SU-DHL-6 (cell line): ENCODE data around the gene NOS1AP.

Experiments used
- H2AFZ ChIP-seq: fragments of 200-600 bp; sonication (generic); 2 replicates; pipeline ENCODE4 v1.6.1; 2014; ENCODE audit warnings: low read depth, mild to moderate bottlenecking, moderate library complexity, mixed read lengths, antibody characterized with exemption, low read length; ENCODE audit not compliant: severe bottlenecking
- H3F3A ChIP-seq: fragments of 200-600 bp; shearing (Covaris generic); 2 replicates; pipeline ENCODE4 v1.6.0; 2016; ENCODE audit warnings: antibody characterized with exemption, mild to moderate bottlenecking; ENCODE audit not compliant: insufficient read depth
- H3K27ac ChIP-seq: fragments of 200-600 bp; sonication (generic); 2 replicates; pipeline ENCODE4 v1.5.1; 2016; ENCODE audit warnings: low read depth, mild to moderate bottlenecking, low read length, moderate library complexity, mixed read lengths
- H3K27me3 ChIP-seq: fragments of 200-600 bp; sonication (generic), shearing (Covaris generic); 2 replicates; pipeline ENCODE4 v1.6.0; 2014; ENCODE audit warnings: mild to moderate bottlenecking, low read length
- H3K36me3 ChIP-seq: fragments of 200-600 bp; sonication (generic); 2 replicates; pipeline ENCODE4 v1.6.1; 2014; ENCODE audit warnings: mild to moderate bottlenecking, low read length, mixed read lengths
- H3K4me2 ChIP-seq: fragments of 300-600, 200-600 bp; shearing (Covaris generic), sonication (generic); 2 replicates; pipeline ENCODE4 v1.6.0; 2014; ENCODE audit warnings: low read length, low read depth, mild to moderate bottlenecking; ENCODE audit not compliant: poor library complexity, severe bottlenecking
- H3K4me3 ChIP-seq: fragments of 200-600 bp; sonication (generic); 2 replicates; pipeline ENCODE4 v1.5.1; 2014; ENCODE audit warnings: antibody characterized with exemption, low read length, mild to moderate bottlenecking, mixed read lengths; ENCODE audit not compliant: insufficient read depth, poor library complexity, severe bottlenecking
- H3K79me2 ChIP-seq: fragments of 200-600 bp; sonication (generic); 2 replicates; pipeline ENCODE4 v1.6.1; 2014; ENCODE audit warnings: mild to moderate bottlenecking, low read length, moderate library complexity; ENCODE audit not compliant: insufficient read depth
- H3K9ac ChIP-seq: fragments of 200-600 bp; sonication (generic); 2 replicates; pipeline ENCODE4 v1.7.0; 2014; ENCODE audit warnings: mild to moderate bottlenecking, low read length
- H3K9me2 ChIP-seq: fragments of 200-600 bp; sonication (generic); replicated peaks from 2 replicates; pipeline ENCODE4 v1.6.1; 2014; ENCODE audit warnings: low read length; ENCODE audit not compliant: insufficient read depth
- H3K9me3 ChIP-seq: fragments of 200-600 bp; sonication (generic); 2 replicates; pipeline ENCODE4 v1.6.1; 2014; ENCODE audit warnings: low read length, mixed read lengths; ENCODE audit not compliant: insufficient read depth
- H4K20me1 ChIP-seq: fragments of 200-600 bp; sonication (generic); 2 replicates; pipeline ENCODE4 v1.6.1; 2014; ENCODE audit warnings: low read depth, mild to moderate bottlenecking, antibody characterized with exemption, low read length, moderate library complexity, mixed read lengths
- CTCF ChIP-seq: fragments of 200-600 bp; sonication (generic); IDR thresholded peaks from one replicate; pipeline ENCODE4 v1.5.1; 2017; ENCODE audit warnings: antibody characterized with exemption, mild to moderate bottlenecking, low read length, moderate library complexity; ENCODE audit not compliant: insufficient read depth, poor library complexity, severe bottlenecking
- EZH2phosphoT487 ChIP-seq: fragments of 200-600 bp; sonication (generic), shearing (Covaris generic); conservative IDR thresholded peaks from 2 replicates; pipeline ENCODE4 v1.6.1; 2018; ENCODE audit warnings: mild to moderate bottlenecking, antibody characterized with exemption, low read length, moderate library complexity, mixed read lengths

Gene NOS1AP

GRCh38 chr1:162179121-162179520 is 109.6 kb downstream of the NOS1AP start:
- Histone ChIP-seq H3K27me3 (no peaks in the 10 kb centered on the region), H3K4me3 (no peak overlapping the region), H4K20me1 (no peaks in the 10 kb centered on the region), H2AFZ (no peak overlapping the region), H3K4me2 (no peak overlapping the region), H3K9ac (no peak overlapping the region), H3K79me2 (no peaks in the 10 kb centered on the region), H3K27ac (no peak overlapping the region), H3K9me3 (no peaks in the 10 kb centered on the region), H3K9me2 (no peaks in the 10 kb centered on the region), H3F3A (no peaks in the 10 kb centered on the region), H3K36me3 (no peaks in the 10 kb centered on the region)
- TF ChIP-seq CTCF = no peak
- no peak for TF ChIP-seq EZH2phosphoT487

- H3K36me3 ChIP-seq = no peaks in the 10 kb centered on the region
- no peak overlapping the region for H2AFZ ChIP-seq
- H3F3A ChIP-seq = no peaks in the 10 kb centered on the region
- no peaks in the 10 kb centered on the region for H3K9me3 ChIP-seq
- H3K27ac ChIP-seq = no peak overlapping the region
- TF ChIP-seq CTCF (no peak), EZH2phosphoT487 (no peak)
- no peak overlapping the region for H3K4me3 ChIP-seq
- H3K4me2 ChIP-seq = no peak overlapping the region
- no peaks in the 10 kb centered on the region for H3K27me3 ChIP-seq
- H3K9me2 ChIP-seq = no peaks in the 10 kb centered on the region
- H3K79me2 ChIP-seq = no peaks in the 10 kb centered on the region
- no peak overlapping the region for H3K9ac ChIP-seq
- no peaks in the 10 kb centered on the region for H4K20me1 ChIP-seq
These were observed 111.3 kb downstream of the NOS1AP start for GRCh38 chr1:162180813-162181212.

GRCh38 chr1:162182090-162182489 is 112.6 kb downstream of the NOS1AP start:
- no peaks in the 10 kb centered on the region for H3K27me3 ChIP-seq
- H3K4me2 ChIP-seq = no peak overlapping the region
- H3K9me3 ChIP-seq = no peaks in the 10 kb centered on the region
- H3K4me3 ChIP-seq = no peak overlapping the region
- H3K36me3 ChIP-seq = no peaks in the 10 kb centered on the region
- no peak overlapping the region for H3K27ac ChIP-seq
- H3K9me2 ChIP-seq = no peaks in the 10 kb centered on the region
- H2AFZ ChIP-seq = no peak overlapping the region
- H3K79me2 ChIP-seq = no peaks in the 10 kb centered on the region
- no peaks in the 10 kb centered on the region for H4K20me1 ChIP-seq
- H3F3A ChIP-seq = no peaks in the 10 kb centered on the region
- TF ChIP-seq EZH2phosphoT487 = no peak
- TF ChIP-seq CTCF = no peak
- H3K9ac ChIP-seq = no peak overlapping the region
